Stimulated activated CD4-positive, alpha-beta T cell treated with anti-CD3 and anti-CD28 coated beads, Interleukin-4, amount 100 ng/mL, for 4 hours (primary cell): Measurements from ENCODE around the gene TP53BP2.
"Not testable (repeated sequence)": the region's sequence is repeated elsewhere in the genome, so short reads cannot be mapped to it uniquely, and the experiment has no call there.

Experiments used
- DNase-seq, 2 experiments: peaks; one replicate each; pipeline ENCODE4 v3.0.0-alpha.2; 2020

The TP53BP2 gene, protein sequence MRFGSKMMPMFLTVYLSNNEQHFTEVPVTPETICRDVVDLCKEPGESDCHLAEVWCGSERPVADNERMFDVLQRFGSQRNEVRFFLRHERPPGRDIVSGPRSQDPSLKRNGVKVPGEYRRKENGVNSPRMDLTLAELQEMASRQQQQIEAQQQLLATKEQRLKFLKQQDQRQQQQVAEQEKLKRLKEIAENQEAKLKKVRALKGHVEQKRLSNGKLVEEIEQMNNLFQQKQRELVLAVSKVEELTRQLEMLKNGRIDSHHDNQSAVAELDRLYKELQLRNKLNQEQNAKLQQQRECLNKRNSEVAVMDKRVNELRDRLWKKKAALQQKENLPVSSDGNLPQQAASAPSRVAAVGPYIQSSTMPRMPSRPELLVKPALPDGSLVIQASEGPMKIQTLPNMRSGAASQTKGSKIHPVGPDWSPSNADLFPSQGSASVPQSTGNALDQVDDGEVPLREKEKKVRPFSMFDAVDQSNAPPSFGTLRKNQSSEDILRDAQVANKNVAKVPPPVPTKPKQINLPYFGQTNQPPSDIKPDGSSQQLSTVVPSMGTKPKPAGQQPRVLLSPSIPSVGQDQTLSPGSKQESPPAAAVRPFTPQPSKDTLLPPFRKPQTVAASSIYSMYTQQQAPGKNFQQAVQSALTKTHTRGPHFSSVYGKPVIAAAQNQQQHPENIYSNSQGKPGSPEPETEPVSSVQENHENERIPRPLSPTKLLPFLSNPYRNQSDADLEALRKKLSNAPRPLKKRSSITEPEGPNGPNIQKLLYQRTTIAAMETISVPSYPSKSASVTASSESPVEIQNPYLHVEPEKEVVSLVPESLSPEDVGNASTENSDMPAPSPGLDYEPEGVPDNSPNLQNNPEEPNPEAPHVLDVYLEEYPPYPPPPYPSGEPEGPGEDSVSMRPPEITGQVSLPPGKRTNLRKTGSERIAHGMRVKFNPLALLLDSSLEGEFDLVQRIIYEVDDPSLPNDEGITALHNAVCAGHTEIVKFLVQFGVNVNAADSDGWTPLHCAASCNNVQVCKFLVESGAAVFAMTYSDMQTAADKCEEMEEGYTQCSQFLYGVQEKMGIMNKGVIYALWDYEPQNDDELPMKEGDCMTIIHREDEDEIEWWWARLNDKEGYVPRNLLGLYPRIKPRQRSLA

DNA sequence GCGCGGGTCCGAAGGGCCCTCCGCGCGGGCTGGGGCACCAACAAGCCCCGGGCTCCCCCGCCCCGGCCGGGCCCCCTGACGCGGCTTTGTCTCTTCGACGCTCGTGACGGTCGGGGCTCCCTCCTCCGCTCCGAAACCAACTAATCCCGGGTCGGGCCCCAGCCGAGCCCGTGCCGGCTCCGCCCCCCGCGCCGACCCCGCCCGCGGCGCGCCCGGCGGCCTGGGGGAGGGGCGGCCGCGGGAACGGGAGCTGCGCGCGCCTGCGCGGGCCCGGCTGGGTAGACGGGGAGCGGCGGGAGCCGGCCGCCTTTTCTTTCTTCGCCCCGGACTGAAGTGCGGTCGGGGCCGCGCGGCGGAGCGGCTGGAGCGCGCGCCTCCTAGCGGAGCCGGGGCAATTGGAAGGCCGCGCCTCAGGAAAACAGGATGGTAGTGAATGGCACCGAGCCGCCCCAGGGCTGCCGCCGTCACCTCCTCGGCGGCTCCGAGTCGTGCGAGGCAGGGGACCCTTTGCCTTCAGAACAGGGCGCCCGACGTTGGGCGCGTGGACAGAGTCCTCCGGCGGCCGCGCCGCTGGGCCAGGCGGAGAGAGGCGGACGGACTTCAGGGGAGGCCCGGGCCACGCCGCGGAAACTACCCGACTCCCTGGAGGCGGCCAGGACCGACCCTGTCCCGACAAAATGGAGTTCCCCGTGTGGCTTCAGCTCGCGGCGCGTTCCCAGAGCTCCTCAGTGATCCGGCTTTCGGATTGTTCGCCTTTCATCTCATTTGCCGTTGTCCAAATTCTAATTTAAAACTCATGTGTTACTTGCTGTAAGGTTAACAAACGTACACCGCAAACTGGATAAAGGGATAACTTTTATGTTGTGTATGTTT lies at the start of gene TP53BP2:
Gene TP53BP2 (minus strand): TSS at position 138 of the 873 bp plus-strand sequence. CDS start 267 bp downstream, outside the sequence.
- DNase-seq, result peak; percentile 85 to 86

DNA sequence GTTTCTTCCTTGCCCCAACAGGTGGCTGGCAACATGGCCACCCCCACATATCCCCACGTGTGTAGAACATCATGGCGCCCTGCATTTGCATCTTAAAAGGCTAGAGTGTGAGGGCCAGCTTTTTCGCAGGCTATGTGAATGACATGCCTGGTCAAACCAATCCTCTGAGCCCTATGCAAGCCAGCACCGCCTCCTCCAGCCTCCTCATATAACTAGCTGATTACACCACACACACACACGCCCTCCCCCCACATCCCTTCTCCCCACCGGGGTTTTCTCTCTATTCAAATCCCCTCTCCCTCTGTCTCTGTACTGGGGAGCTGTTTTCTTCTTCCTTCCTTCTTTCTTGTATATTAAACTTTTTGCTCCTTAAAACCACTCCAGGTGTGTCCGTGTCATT lies 44.7 kb upstream of the TP53BP2 start:
- not testable (repeated sequence) for DNase-seq

DNA sequence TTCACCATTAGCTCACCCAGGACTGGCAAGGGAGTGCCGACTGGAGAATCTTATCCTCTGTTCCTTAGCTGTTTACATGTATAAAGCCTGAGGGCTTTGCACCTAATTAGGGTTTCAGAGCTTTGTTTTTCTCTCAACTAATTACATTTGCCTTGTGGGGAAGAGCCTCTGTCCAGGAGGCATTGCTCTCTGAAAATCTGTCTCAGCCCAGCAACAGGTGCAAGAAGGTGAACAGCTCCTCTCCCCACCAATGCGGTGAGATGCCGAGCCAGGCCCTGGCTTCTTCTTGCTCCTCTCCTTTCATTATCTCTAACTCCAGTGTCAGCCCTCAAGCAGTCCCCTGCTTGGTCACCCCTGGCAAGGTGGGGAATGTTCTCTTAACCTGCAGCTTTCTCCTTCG lies 43.6 kb upstream of the TP53BP2 start:
- DNase-seq, result not testable (repeated sequence)

DNA sequence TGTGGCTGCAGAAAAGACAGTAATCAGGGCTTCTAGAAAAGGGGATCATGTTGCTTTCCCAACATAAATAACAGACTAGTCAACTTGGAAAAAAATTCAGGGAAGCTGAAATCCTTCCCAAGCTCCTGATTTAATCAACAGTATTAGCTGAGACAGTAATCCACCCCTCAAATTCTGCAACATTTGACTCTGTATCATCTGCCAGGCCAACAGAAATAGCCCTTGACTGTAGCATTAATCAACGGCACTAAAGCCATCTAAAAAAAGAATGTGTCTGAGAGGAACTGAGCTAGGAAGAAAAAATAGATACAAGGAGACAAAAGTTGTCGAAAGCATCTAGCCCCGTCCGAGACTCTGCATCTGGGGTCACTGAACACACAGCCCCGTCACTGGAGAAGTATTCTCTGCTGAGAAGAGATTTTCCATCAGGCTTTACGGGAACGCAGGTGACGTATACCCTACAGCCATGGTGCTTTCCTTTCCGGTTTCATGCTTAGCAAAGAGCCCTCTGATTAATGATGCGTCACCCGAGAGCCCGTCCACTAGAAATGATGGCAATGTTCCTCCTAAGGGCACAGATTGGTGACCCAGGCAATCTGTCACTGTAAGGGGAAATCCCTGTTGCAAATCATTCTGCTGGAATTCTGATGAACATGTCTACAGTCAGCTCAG lies 42.1 kb upstream of the TP53BP2 start:
- no peak for DNase-seq

DNA sequence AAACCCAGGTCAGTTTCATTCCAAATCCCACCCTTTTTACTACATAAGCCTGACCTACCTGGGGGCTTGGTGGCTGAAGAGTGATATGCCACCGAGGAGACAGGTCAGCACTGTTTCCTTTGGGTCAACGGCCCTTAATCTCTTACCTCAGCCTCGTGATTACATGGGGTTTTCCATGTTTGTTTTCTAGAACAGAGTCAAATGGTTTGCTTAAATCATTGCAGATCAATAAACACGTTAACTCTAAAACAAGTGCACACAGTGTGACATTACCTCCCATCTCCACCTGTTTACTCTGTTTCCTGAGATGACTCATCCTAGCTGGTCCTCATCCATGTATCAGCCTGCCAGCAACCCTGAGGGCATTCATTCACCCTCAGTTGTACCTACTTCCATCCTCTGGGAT lies 40.8 kb upstream of the TP53BP2 start:
- DNase-seq, result no peak

DNA sequence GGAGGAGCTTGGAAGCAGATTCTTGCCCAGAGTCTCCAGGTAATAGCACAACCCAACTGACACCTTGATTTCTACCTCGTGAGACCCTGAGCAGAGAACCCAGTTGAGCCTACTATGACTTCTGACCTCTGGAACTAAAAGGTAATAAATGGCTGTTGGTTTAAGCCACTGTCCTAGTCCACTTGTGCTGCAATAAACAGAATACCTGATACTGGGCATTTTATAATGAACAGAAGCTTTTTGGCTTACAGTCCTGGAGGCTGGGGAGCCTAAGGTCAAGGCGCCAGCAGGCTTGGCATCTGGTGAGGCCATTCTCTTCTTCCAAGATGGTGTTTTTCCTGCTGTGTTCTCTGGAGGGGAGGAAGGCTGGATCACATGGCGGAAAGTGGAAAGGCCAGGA lies 39.9 kb upstream of the TP53BP2 start:
- no peak for DNase-seq

DNA sequence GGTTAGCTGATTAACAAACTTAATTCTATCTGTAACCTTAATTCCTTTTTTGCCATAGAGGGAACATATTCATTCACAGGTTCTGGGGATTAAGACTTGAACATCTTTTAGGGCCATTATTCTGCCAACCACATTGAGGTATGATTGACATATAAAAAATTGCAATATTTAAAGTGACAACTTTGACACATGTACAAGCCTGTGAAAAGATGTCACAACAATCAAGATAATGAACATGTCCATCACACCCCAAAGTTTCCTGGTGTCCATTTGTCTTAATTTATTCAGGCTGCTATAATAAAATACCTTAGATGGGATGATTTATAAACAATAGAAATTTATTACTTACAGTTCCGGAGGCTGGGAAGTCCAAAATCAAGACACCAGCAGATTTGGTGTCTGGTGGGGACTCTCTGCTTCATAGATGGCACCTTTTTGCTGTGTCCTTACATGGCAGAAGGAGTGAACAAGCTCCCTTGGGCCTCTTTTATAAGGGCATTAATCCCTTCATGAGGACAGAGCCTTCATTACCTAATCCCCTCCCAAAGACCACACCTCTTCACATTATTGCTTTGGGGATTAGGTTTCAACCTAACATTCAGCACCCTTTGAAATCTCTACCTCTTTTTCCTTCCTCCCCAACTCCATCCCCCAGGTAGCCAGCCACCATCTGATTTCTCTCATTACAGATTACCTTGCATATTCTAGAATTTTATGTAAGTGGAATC lies 33.0 kb upstream of the TP53BP2 start:
- no peak for DNase-seq

DNA sequence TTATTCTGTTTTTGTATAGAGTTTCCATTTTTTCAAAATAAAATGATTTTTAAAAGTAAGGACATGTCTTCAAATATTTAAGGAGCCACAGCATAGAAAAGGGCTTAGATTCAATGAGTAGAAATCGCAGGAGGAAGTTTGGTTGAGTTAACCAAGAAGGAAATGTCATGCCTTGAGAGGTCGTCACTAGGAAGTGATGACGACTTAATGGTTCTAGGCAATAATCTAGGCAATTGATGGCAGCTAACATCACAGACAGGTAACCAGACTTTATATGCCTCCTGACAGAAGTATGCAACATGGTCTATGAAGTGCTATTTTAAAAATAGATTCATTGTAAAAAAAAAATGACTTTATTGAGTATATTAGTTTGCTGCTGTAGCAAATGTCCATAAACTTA lies 32.1 kb upstream of the TP53BP2 start:
- no peak for DNase-seq

DNA sequence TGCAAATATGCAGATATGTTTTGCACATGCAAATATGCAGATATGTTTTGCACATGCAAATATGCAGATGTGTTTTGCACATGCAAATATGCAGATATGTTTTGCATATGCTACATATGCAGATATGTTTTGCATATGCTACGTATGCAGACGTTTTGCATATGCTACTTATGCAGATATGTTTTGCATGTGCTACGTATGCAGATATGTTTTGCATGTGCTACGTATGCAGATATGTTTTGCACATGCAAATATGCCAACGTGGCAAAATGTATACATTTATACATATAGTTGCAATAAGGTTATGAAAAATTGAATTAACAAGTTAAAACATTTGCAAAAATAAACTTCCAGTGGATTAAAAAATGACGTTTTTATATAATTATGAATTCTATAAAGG lies 30.8 kb upstream of the TP53BP2 start:
- DNase-seq, result no peak

DNA sequence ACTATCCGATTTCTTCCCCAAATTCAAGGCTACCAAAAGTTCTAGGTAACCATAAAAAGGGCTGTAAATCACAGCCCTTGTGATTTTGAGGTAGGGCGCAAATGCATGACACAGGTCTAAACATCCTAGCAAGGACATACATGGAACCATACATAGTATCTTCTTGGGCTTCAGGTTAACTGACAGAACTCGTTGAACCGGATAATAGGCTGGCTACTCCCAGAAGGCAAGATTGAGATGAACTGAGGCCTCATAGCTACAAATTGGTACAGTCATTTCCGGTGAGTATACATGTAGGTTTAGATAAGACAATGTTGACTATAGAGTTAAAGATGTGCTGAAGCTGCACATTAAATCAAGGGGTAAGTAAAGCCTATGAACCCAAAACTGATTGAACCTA lies 27.3 kb upstream of the TP53BP2 start:
- DNase-seq, result no peak

DNA sequence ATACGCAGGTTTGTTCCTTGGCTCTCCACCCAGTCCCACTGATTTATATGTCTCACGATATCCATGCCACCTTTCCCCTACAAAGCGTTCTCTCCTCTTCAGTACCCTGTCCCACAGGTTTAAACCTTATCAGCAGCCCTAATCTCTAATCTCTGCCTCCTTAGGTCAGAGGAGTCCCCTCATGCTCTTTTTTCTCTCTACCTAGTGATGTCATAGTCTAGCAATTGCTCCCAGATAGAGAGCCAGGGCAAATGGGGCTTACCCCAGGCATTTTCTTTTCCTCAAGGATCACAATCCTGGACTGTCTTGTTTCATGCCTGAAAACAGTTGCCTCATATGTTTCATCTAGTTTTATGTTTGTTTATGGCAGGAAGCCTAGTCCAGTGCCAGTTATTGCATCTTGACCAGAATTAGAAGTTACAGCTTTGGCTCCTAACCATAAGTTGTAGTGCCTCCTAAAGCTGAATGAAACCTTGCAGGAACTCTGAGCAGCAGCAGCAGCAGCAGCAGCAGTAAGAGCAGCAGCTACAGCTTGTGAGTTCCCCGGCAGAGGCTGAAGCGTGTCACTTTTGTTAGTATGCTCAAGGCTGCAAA lies 26.7 kb upstream of the TP53BP2 start:
- no peak for DNase-seq

DNA sequence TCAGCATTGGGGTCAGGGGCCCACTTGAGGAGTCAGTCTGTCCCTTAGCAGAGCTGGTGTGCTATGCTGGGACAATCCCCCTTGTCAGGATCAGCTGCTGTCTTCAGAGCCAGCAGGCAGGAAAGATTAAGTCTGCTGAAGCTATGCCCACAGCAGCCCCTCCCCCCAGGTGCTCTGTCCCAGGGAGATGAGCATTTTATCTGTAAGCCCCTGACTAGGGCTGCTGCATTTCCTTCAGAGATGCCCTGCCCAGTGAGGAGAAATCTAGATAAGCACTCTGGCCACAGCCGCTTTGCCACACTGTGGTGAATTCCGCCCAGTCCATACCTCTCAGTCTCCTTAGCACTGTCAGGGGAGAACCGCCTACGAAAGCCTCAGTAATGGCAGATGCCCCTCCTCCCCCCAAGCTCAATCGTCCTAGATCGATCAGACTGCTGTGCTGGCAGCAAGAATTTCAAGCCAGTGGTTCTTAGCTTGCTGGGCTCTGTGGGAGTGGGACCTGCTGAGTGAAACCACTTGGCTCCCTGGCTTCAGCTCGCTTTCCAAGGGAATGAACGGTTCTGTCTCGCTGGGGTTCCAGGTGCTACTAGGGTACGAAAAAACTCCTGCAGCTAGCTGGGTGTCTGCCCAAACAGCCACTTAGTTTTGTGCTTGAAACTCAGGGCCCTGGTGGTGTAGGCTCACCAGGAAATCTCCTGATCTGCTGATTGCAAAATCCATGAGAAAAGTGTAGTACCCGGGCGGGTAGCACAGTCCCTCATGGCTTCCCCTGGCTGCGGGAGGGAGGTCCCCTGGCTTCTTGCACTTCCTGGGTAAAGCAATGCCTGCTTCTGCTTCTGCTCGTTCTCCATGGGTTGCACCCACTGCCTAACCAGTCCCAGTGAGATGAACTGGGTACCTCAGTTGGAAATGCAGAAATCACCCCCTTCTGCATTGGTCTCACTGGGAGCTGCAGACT lies 25.1 kb upstream of the TP53BP2 start:
- DNase-seq, result no peak

DNA sequence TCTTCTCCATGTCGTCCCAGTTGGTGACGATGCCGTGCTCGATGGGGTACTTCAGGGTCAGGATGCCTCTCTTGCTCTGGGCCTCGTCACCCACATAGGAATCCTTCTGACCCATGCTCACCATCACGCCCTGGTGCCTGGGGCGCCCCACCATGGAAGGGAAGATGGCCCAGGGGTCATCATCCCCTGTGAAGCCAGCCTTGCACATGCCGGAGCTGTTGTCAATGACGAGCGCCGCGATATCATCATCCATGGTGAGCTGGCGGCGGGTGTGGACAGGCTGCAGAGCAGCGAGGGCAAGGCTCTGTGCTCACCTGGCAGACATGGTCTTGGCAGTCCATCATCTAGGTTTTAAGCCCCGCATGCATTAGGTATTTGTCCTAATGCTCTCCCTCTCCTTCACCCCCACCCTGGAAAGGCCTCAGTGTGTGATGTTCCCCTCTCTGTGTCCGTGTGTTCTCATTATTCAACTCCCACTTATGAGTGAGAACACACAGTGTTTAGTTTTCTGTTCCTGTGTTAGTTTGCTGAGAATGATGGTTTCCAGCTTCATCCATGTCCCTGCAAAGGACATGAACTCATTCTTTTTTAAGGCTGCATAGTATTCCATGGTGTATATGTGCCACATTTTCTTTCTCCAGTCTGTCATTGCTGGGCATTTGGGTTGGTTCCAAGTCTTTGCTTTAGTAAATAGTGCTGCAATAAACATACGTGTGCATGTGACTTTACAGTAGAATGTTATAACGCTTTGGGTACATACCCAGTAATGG lies 19.0 kb upstream of the TP53BP2 start:
- DNase-seq, result not testable (repeated sequence)

DNA sequence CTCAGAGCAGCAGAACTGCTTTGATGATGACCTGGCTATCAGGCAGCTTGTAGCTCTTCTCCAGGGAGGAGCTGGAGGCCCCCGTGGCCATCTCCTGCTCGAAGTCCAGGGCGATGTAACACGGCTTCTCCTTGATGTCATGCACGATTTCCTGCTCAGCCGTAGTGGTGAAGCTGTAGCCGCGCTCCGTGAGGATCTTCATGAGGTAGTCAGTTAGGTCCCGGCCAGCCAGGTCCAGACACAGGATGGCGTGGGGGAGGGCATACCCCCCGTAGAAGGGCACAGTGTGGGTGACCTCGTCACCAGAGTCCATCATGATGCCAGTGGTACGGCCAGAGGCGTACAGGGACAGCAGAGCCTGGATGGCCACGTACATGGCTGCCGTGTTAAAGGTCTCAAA lies 18.3 kb upstream of the TP53BP2 start:
- DNase-seq, result no peak

DNA sequence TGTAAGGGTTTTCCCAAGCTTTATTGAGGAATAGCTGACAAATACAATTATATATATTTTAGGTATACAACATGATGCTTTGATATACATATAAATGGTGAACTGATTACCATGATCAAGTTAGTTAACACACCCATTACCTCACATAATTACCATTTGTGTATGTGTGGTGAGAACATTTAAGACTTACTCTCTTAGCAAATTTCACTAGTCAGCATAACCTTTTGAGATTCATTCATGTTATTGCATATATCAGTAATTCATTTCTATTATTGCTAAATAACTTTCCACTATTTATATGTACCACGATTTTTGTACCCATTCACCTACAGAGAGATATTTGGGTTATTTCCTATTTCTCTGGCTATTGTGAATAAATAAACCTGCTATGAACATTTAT lies 16.2 kb upstream of the TP53BP2 start:
- DNase-seq, result no peak

DNA sequence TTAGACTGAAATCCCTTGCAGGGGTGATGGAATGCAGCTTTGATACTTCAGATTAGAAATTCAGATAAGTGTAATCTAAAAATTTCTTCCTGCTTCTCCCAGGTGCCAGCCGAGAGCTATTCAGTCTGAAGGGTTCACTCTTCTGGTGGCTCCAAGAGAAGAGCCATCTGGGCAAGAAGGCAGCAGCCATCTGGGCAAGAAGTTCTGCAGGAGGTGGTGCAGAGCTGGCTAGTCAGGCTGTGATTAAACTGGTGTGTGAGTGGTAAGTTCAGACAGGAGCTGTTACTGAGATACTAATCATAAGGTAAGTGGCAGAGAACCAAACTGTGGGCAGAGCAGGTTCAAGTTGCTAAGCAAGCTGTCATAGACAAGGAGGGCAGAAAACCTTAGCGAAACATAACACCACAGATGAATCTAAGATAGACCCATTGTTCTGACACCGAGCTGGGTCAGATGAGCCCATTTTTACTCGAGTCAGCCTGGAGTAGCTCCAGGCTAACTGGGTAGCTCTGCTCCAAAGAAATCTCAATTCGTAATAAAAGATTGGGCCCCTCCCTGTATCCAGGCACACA lies 14.4 kb upstream of the TP53BP2 start:
- DNase-seq, result no peak

DNA sequence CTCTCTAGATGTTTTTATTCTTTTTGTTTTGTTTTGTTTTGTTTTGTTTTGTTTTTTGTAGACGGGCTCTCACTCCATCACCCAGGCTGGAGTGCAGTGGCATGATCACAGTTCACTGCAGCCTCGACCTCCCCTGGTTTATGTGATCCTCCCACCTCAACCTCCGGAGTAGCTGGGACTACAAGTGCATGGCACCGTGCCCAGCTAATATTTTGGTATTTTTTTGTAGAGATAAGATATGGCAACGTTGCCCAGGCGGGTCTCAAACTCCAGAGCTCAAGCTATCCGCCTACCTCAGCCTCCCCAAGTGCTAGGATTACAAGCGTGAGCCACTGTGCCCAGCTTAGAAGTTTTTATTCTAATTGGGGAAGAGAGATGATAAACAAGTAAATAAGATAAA lies 13.3 kb upstream of the TP53BP2 start:
- DNase-seq, result no peak

DNA sequence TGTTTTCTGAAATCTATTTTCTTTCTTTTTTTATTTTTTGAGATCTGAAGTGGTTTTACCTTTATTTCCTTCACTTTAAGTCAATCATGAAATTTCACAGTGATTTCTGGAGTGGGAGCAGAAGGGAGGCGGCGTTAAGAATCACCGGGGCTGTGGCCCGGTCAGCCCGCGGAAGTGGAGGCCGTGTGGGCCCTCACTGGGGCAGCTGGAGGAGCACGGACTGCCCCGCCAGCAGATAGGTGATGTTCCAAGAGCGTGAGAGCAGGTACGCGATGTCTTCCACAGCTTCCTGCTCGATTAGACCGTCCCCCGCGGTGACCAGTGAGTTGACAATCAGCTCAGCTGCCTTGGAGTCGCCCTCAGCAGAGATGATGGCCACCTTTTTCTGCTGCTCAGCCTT lies 10.6 kb upstream of the TP53BP2 start:
- no peak for DNase-seq
